GM19438 (cell line): ENCODE measurements around the gene NKX3-2.
"Not testable (repeated sequence)": the region's sequence is repeated elsewhere in the genome, so short reads cannot be mapped to it uniquely, and the experiment has no call there.

Experiments
- ATAC-seq: cut with Tn5 transposase; IDR thresholded peaks from one replicate; pipeline ENCODE4 v1.9.1; 2021; ENCODE audit warnings: low read depth; ENCODE audit not compliant: unreplicated experiment

Gene NKX3-2

DNA sequence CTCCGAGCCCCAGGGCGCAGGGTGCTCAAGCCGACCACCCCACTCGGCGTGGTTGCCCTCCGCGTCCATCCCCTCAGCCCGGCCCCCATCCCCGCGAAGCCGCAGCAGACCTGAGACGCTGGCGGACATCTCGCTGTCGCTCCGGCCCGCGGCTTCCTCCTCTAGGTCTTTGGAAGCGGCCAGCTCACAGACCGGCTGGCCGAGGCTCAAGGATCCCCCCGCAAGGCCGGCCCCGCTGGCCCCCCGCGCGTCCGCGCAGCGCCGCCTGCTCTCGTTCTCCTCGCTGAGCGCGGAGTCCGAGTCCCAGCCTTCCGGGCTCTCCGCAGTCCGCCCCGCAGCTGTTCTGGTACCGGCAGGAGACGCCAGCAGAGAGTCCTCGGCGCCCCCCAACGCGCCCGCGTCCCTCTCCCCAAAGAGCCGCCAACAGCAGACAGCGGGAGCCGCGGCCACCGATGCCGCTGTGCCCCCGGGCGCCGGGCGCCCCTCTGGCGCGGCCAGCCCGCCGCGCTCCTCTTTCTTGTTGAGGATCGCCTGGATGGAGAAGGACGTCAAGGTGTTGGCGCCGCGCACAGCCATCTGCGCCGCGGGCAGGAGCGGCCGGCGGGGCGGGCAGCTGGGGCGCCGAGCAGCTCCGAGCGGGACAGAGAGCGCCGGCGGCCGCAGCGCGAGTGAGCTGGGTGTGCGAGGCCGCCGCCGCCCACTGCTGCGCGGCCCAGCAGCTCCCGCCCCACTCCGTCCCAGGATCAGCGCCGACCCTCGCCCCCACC, at the start of gene NKX3-2:
TSS of gene NKX3-2 (minus strand) at position 670 of the 767 bp plus-strand sequence. CDS start at position 576, 94 bp downstream.
- ATAC-seq, result no peak

DNA sequence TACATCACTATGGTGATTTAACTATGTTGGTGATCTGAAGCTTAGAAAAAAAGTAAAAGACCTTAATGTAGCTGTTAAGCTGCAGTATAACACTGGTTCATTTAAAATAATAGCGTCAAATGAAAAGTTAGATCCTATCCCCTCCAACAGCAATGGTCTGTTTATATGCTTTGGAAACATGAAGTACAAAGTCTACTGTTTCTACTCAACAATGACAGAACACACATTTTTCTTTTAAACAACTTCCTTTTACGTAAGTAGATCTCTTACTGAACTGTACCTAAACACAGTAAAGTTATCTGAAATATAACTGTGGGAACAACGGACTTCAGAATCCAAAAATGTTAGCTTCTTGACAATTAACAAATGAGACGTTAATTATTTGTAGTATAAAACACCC, 47.9 kb upstream of the NKX3-2 start:
- ATAC-seq, result no peak

DNA sequence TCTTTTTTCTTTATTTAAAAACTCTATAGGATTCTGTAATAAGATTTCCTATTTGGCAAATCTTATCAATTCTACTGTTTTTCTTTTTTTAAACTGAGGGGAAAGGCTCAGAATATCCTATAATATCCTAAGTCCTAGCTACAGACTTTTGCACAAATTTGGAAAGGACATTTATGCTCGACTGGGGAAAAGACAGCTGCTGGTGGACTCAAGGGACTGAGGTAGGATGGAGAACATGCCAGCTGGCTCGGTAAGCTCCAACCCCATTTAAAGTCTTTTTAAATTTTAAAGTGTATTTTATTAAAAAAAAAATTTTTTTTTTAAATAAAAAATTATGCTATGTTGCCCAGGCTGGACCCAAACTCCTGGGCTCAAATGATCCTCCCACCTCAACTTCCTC, 46.5 kb upstream of the NKX3-2 start:
- no peak for ATAC-seq

DNA sequence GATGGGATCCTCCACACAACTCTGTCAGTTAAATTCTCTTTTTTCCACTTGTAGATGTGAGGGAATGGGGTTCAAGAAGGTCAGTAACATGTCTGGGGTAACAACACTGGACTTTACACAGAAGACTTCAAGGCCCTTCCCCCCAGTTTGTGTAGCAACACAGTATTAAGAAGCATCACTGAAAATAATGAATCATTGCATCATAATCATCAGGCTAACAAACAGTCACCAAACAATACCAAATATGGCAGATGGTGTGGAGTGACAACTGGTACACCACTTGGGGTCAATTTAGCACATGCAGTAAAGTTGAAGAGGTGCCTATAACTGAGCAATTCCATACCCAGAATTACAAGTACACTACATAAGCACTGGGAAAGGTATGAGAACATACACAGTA, 44.6 kb upstream of the NKX3-2 start:
- ATAC-seq, result no peak

DNA sequence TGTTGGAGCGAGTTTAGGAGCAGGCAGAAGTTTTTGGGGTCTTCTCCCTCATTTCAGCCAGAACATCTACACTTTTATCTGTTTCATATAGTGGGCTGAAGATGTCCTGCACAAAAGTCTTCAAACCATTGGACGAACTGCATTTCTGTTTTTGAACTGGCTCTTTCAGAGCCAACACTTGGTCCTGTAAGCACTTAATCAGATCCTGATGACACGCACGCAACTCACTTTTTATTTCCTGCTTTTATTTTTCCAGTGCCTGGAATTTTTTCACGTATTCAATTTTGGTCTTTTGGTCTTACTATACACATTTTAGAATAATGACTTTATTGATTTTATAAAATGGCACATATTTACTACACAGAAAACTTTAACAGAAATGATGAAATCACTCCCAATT, 40.2 kb upstream of the NKX3-2 start:
- no peak for ATAC-seq

DNA sequence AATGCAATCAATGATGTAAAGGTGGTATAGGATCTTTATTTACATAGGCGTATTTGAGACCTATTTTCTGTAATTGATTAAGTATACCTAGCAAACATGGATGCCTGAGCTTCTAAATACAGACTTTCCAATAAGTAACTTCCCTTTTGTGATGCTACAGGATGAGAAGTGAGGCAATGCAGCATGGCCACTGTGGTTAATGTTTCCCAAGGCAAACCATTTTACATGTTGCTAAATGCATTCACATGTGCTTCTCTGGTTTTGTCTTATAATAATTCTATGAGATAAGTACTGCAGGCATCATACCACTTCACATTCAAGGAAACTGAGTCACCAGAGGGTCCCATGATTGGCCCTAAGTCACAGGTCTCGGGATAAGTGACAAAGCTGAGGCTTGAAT, 35.7 kb upstream of the NKX3-2 start:
- no peak for ATAC-seq

DNA sequence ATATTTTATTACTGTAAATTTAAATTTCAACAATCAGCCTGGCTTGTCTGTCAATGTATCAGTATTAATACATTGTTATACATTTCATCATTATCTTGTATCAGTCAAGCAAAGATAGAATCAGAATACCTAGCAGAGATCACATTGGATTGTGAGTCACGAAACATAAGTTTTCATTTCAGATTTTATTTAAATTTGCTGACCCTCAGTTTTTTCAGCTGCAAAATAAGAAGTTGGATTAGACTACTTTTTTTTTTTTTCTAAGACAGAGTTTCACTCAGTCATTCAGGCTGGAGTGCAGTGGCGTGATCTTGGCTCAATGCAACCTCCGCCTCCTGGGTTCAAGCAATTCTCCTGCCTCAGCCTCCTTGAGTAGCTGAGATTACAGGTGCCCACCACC, 33.4 kb upstream of the NKX3-2 start:
- no peak for ATAC-seq

DNA sequence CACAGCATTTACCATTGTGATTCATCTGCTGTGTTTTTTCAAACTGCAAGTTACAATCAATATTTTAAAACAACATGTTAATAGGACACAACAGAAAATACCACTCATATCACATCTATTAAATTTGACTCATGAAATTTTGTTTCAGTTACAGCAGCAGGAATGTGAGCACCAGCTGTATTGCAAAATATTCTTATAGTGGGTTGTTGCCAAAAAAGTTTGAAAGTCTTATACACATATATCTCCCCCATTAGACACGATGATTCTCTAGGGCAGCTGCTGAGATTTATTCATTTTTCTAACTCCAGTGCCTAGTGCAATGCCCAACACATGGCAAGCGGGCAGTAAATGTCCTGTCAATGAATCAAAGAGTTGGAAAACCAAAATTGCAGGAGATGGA, 26.6 kb upstream of the NKX3-2 start:
- ATAC-seq, result no peak

DNA sequence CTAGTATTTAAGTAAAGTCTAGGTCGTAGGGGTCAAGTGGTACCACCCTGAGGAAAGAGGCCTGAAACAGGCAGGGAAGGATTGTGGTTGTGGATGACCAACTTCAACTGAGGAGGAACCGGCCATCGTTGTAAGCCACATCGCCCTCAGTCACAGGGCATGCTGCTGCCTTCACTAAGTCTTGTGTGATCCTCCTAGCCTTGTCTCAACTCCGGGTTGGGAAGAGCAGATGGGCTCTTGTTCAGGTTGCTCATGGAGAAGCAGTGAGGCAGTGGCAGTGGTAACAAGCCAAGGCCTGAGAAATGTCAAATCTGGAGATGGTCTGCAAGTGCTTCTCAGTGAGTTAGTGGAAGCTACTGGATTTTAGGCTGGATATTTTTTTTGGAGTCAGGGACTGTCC, 22.8 kb upstream of the NKX3-2 start:
- no peak for ATAC-seq

DNA sequence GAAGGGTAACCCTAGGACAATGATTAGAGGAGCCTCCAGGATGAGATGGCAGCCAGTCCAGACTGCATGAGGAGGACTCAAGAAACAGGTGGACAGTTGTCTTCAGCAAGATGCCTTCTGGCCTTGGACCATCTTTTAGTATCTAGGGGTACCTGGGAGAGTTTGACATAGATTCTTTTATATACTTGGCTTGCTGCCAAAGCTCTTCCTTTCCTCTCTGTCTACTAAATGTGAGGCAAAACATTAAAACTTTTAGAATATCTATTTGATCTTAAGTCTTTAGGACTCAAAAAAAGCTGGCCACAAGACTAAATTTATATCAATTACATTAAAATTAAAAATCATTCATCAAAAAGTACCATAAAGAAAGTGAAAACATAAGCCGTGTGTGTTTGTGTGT, 18.6 kb upstream of the NKX3-2 start:
- ATAC-seq, result no peak

DNA sequence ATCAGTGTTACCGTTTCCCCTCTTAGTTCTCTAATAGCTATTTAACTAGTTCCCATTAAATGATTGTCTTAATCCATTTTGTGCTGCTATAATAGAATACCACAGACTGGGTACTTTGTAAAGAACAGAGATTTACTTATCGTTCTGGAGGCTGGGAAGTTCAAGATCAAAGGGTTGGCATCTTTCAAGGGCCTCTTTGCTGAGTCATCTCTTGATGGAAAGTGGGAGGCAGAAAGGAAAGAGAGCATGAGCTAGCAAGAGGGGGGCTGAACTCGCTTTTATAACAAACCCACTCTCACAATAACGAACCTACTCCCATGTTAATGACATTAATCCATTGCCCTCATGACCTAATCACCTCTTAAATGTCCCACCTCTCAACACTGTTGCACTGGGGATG, 17.4 kb upstream of the NKX3-2 start:
- no peak for ATAC-seq

DNA sequence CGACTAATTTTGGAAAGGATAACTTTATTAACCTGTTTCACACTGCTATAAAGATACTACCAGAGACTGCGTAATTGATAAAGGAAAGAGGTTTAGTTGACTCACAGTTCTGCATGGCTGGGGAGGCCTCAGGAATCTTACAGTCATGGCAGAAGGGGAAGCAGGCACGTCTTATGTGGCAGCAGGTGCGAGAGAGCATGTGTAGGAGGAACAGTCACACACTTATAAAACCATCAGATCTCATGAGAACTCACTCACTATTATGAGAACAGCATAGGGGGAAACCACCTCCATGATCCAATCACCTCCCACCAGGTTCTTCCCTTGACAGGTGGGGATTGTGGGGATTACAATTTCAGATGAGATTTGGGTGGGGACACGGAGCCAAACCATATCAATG, 15.8 kb upstream of the NKX3-2 start:
- not testable (repeated sequence) for ATAC-seq

DNA sequence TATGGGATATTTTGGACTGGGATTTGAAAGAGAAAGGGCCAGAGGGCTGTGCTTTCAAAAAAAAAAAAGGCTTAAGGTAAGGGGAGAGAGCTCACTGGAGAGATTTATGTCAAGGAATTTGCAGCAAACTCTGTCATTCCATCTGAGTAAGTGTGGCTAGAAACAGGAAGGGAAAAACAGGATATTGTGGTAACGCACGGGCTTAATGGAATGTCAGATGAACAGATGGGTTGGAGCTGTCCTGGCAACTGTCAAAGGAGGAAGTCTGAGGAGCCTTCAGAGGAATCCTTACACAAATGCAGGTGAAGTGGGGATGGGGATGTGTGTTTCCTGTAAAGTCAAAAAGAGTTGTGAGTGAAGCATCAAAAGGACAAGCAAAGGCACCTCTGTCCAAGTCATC, 15.1 kb upstream of the NKX3-2 start:
- no peak for ATAC-seq

DNA sequence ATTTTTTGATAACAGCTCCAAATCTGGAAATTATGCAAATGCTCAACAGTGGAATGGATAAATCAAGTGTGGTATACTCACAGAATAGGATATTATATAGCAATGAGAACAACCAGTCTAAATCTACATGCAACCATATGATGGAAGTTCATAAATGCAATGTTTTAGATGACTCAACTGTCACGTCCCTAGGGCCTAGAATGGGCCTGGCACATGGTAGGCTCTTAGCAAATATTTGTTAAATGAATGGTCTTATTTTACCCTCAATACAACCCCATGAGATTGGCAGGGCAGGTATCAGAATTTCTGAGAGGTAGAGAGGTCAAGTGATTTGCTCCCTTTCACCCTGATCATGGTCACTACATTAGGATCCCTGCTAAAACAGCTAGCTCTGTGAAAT, 14.6 kb upstream of the NKX3-2 start:
- ATAC-seq, result no peak

DNA sequence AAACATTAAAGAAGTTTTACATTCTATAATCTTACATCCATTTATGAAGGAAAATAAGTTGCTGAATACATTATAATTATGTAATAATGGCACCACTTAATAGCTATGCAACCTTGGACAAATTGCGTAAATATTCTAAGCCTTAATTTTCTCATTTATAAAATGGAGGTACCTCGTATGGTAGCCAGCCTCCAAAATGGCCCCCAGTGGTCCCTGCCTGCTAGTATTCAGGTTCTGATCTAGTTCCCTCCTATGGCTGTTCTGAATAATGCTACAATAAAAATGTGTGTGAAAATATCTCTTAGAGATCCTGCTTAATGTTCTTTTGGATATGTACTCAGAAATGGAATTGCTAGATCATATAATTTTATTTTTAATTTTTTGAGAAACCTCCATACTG, 11.0 kb upstream of the NKX3-2 start:
- no peak for ATAC-seq

DNA sequence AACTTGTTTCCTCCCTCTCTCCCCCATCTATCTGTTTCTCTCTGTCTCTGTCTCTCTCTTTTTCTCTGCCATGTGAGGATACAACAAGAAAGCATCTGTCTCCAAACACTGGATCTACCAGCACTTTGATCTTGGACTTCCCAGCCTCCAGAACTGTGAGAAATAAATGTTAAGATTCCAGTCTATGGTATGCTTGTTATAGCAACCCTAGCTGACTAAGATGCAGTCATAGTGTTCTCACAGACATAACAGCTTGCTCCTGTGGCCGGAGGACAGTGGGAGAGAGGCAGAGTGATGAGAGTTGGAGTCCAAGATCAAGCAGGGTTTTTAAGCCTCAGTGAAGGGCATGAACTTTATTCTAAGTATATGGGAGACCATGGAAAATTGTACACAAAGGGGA, 8.8 kb upstream of the NKX3-2 start:
- ATAC-seq, result no peak

DNA sequence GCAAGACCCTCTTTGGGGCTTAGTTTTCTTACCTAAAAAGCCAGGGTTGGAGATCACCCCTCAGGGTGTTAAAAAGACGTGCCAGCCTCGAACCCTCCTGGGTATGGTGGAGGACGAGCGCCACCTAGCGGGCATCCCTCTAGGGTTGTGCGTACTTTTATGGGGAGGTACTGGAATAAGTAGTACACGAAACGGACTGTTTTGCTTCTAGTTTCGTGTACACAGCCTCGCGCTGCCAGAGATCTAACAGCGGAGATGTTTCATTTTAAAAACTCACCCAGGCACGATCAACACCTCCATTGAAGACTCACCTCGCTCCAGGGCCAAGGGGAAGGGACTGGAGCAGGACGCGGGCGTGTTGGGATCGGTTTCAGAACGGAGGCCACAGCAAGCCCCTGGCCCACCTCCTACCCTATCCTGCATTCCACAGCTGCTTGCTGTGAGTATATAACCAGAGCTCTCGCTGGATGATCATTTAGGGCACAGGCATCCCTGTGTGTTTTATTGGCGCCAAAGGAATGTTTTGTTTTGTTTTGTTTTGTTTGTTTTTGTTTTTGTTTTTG, 4.8 kb upstream of the NKX3-2 start:
- peak; percentile 61 for ATAC-seq

DNA sequence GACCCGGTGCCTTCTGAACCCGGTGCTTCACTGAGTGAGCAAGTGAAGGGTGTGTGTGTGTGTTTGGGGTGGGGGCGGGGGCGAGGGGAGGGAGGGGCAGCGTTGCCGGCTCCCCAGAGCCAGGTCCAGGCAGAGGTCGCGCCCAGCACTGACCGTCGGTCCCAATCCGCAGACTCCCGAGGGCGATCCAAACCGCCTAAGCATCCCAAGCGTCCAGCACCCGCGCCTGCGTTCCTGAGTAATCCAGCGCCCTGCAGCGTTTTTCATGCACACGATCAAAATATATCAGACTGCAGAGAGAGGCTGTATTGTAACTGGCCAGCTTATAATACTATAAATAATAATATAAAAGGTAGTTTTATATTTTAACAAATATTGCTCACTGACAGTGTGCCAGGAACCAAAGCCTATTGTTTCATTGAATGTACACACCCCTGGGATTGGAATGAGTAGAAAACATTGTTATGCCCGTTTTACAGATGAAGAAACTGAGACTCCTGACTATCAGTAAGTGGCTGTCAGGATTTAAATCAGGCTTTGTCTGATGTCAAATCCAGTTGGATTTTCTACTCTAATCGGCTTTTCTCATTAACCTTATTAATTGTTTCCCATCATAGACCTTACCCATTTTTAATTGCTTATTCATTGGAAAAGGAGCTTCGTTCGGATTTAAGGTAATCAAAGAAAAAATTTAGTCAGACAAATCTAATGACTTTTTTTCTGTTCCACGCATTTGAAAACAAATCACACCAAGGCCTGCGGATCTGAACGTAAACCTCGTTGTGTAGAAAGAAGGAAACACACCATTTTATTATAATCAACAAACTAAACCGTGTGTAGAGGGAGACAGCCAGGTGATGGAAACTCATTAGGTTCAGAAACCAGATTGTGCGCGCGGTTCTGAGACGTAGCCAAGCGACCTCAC, 4.0 kb upstream of the NKX3-2 start:
- ATAC-seq, result no peak

DNA sequence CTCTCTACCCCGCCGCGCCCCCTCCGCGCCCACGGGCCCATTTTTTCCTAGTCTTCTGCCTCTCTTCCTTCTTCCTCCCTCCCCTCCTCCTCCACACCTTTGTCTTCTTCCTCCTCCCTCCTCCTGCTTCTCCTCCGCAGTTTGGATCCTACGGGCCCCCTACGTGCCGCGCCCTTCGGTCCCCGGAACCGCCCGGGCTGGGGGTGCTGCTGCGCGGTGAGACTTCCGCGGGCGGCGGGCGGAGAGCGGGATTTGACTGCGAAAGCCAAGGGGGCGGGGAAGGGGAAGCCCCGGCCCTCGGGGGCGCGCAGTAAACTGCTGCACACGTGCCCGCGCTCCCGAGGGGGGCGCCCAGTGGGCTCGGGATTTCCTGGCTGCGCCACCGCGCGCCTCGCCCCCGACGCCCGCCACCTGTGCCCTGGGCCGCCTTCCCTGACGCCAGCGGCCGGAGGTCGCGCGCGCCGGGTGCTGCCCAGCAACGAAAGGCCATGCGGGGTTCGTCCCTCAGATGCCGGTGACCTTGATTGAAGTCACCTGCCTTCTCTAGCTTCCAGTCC, 3.3 kb upstream of the NKX3-2 start:
- no peak for ATAC-seq

DNA sequence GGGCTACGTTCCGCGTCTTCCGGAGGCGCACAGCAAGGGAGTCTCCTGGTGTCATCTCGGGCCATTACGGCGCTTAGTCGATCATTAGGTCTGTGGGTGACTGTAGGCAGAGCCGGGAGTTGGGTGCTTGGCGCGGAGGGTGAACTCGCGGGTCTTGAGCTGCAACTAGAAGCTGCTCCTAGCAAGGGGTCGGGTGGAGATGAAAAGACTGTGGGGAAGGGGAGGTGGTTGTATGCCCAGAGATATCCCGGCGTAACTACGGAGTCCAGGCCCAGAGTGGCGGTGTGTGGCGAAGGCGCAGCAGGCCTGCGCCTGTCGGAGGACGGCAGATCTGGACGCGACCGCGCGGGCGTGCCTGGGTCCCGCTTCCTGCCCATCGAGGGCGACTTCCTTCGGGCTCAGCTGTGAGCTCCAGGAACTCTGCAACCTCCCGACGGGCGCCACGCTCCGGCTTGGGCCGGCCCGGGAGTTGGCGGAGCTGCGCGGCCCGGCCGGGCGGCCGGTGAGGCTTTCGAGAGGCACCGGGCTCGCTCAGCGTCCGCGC, 2.7 kb upstream of the NKX3-2 start:
- no peak for ATAC-seq
